Measurements from ENCODE around the gene LRRC52. TPM values are rescaled to one million over a fixed set of nuclear protein-coding genes. Genes with fewer than 3 reads are reported as not detected.

LRRC52 gene
- total and polyA plus RNA-seq, 9 of the 15 experiments (the other 6 are each of a cell fraction or from before 2014, with no cell fraction given) = not detected

DNA sequence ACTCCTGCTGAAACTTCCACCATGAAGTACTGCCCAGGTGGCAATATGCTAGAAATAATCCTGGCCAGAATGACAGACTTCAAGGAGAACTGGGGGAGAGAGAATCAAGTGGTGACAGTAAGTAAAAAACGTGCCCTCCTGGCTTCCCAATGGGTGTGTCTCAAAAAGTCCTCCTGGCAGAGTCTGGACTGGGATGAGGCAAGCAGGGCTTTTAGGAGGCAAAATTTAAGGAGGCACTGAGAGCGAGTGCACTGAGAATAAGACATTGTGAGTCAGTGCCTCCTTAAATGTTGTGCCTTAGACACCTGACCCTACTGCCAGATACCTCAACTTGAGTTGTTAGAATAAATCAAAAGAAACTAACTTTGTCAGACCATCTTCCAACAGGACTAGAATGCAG, 2.2 kb downstream of the LRRC52 start:
- Histone ChIP-seq H3K79me2 (ENCODE audit: control insufficient read depth, insufficient read depth, low read length) (no peaks in the 10 kb centered on the region), H2AFZ (ENCODE audit: low read depth, low read length) (no peak overlapping the region), H4K20me1 (replicated peaks; ENCODE audit: control insufficient read depth, insufficient read depth, low read length) (no peaks in the 10 kb centered on the region; the same call in 1 of the 2 replicates), H3K4me2 (ENCODE audit: insufficient read depth, low read length) (no peak overlapping the region), H3K27me3 (ENCODE audit: control insufficient read depth in 2 of 2, insufficient read depth in 2 of 2, low read length in 2 of 2) (peaks cover 11 to 16% of the 10 kb centered on the region in 2 experiments), H3K36me3 (ENCODE audit: control insufficient read depth, insufficient read depth, low read length) (no peaks in the 10 kb centered on the region), H3K4me1 (replicated peaks in 1 of 2; ENCODE audit: control insufficient read depth in 2 of 2, insufficient read depth in 2 of 2, low read length in 2 of 2) (no peaks in the 10 kb centered on the region), H3K27ac (ENCODE audit: extremely low read depth, low read depth, low read length) (no peak overlapping the region), H3K9me3 (replicated peaks; ENCODE audit: control insufficient read depth, insufficient read depth, low read depth, low read length) (no peaks in the 10 kb centered on the region), H3K4me3 (no peak overlapping the region), H3K9me1 (ENCODE audit: control insufficient read depth, insufficient read depth, low read length) (no peaks in the 10 kb centered on the region), H3K9ac (ENCODE audit: insufficient read depth in 1 of 2, low read depth in 2 of 2, low read length in 2 of 2) (no peak overlapping the region)
- DNase-seq (ENCODE audit: extremely low read depth in 1 of 4, low spot score in 3 of 4) (no peak), ATAC-seq (no peak), FAIRE-seq (no peak)
- no peak for TF ChIP-seq RCOR1 (IDR thresholded peaks at IDR 0.05; ENCODE audit: borderline replicate concordance in 1 of 2, low read depth in 2 of 2, low read length in 2 of 2)
- TF ChIP-seq ZNF778 (CRISPR knock-in tag; IDR thresholded peaks at IDR 0.05) = no peak
- TF ChIP-seq HNRNPUL1 (IDR thresholded peaks at IDR 0.05; ENCODE audit: low read length) = no peak
- no peak for TF ChIP-seq TGIF2 (CRISPR knock-in tag; IDR thresholded peaks at IDR 0.05)
- no peak for TF ChIP-seq HCFC1 (IDR thresholded peaks at IDR 0.05; ENCODE audit: low read depth, low read length)
- TF ChIP-seq ZEB2 (IDR thresholded peaks at IDR 0.05) = no peak
- no peak for TF ChIP-seq ZNF444 (CRISPR knock-in tag; IDR thresholded peaks at IDR 0.05)
- TF ChIP-seq, protein P1, sequence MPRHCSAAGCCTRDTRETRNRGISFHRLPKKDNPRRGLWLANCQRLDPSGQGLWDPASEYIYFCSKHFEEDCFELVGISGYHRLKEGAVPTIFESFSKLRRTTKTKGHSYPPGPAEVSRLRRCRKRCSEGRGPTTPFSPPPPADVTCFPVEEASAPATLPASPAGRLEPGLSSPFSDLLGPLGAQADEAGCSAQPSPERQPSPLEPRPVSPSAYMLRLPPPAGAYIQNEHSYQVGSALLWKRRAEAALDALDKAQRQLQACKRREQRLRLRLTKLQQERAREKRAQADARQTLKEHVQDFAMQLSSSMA (CRISPR knock-in tag; IDR thresholded peaks at IDR 0.05) = no peak
- TF ChIP-seq ZBED1 (IDR thresholded peaks at IDR 0.05) = no peak
- no peak for TF ChIP-seq GATAD2A (IDR thresholded peaks at IDR 0.05)
- TF ChIP-seq MIER1 (IDR thresholded peaks at IDR 0.05; ENCODE audit: low read depth) = no peak
- no peak for TF ChIP-seq ZNF583 (CRISPR knock-in tag; IDR thresholded peaks at IDR 0.05)
- TF ChIP-seq, protein P2, sequence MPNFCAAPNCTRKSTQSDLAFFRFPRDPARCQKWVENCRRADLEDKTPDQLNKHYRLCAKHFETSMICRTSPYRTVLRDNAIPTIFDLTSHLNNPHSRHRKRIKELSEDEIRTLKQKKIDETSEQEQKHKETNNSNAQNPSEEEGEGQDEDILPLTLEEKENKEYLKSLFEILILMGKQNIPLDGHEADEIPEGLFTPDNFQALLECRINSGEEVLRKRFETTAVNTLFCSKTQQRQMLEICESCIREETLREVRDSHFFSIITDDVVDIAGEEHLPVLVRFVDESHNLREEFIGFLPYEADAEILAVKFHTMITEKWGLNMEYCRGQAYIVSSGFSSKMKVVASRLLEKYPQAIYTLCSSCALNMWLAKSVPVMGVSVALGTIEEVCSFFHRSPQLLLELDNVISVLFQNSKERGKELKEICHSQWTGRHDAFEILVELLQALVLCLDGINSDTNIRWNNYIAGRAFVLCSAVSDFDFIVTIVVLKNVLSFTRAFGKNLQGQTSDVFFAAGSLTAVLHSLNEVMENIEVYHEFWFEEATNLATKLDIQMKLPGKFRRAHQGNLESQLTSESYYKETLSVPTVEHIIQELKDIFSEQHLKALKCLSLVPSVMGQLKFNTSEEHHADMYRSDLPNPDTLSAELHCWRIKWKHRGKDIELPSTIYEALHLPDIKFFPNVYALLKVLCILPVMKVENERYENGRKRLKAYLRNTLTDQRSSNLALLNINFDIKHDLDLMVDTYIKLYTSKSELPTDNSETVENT (CRISPR knock-in tag; IDR thresholded peaks at IDR 0.05) = no peak
- TF ChIP-seq, protein P3, sequence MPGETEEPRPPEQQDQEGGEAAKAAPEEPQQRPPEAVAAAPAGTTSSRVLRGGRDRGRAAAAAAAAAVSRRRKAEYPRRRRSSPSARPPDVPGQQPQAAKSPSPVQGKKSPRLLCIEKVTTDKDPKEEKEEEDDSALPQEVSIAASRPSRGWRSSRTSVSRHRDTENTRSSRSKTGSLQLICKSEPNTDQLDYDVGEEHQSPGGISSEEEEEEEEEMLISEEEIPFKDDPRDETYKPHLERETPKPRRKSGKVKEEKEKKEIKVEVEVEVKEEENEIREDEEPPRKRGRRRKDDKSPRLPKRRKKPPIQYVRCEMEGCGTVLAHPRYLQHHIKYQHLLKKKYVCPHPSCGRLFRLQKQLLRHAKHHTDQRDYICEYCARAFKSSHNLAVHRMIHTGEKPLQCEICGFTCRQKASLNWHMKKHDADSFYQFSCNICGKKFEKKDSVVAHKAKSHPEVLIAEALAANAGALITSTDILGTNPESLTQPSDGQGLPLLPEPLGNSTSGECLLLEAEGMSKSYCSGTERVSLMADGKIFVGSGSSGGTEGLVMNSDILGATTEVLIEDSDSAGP (CRISPR knock-in tag; IDR thresholded peaks at IDR 0.05) = no peak
- TF ChIP-seq, protein P4, sequence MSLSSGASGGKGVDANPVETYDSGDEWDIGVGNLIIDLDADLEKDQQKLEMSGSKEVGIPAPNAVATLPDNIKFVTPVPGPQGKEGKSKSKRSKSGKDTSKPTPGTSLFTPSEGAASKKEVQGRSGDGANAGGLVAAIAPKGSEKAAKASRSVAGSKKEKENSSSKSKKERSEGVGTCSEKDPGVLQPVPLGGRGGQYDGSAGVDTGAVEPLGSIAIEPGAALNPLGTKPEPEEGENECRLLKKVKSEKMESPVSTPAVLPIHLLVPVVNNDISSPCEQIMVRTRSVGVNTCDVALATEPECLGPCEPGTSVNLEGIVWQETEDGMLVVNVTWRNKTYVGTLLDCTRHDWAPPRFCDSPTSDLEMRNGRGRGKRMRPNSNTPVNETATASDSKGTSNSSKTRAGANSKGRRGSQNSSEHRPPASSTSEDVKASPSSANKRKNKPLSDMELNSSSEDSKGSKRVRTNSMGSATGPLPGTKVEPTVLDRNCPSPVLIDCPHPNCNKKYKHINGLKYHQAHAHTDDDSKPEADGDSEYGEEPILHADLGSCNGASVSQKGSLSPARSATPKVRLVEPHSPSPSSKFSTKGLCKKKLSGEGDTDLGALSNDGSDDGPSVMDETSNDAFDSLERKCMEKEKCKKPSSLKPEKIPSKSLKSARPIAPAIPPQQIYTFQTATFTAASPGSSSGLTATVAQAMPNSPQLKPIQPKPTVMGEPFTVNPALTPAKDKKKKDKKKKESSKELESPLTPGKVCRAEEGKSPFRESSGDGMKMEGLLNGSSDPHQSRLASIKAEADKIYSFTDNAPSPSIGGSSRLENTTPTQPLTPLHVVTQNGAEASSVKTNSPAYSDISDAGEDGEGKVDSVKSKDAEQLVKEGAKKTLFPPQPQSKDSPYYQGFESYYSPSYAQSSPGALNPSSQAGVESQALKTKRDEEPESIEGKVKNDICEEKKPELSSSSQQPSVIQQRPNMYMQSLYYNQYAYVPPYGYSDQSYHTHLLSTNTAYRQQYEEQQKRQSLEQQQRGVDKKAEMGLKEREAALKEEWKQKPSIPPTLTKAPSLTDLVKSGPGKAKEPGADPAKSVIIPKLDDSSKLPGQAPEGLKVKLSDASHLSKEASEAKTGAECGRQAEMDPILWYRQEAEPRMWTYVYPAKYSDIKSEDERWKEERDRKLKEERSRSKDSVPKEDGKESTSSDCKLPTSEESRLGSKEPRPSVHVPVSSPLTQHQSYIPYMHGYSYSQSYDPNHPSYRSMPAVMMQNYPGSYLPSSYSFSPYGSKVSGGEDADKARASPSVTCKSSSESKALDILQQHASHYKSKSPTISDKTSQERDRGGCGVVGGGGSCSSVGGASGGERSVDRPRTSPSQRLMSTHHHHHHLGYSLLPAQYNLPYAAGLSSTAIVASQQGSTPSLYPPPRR (CRISPR knock-in tag; IDR thresholded peaks at IDR 0.05; ENCODE audit: borderline replicate concordance) = no peak
- 0% methylated on average over 2 of the region's 2 CpGs for WGBS (ENCODE audit: insufficient coverage, low coverage, missing lambda C conversion rate)
- intact Hi-C loops (cut with micrococcal nuclease) (no loop called here), in situ Hi-C loops (cut with MboI) (no loop called here)
- BruUV-seq (replicated peaks) = no TSS peak
- POLR2A ChIA-PET = interaction anchor here (1.1 to 1.3 kb wide), 3 partner anchors 10 to 56 kb away, joined by 3 to 4 read pairs (median 3); no protein-coding TSS in a partner anchor
- CTCF ChIA-PET (ENCODE audit: low intra/inter-chr PET ratio) = no interaction called here
